Astrocyte of the hippocampus (primary cell): ENCODE data around the gene TMBIM4.
"Not testable (repeated sequence)": the region's sequence is repeated elsewhere in the genome, so short reads cannot be mapped to it uniquely, and the experiment has no call there.

Experiments
- DNase-seq: peaks from one replicate; pipeline ENCODE4 v3.0.0; 2011; ENCODE audit warnings: low read depth, low spot score

TMBIM4 gene

DNA sequence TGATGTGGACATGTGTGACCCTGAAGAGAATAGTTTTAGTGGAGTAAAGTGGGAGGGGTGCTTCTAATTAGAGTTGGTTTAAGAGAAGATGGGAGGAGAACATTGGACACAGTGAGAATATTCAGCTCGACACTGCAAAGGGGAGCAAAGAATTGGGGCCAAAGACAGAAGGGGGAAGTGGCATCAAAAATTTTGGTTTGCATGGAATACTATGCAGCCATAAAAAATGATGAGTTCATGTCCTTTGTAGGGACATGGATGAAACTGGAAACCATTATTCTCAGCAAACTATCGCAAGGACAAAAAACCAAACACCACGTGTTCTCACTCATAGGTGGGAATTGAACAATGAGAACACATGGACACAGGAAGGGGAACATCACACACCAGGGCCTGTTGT lies 15.0 kb upstream of the TMBIM4 start:
- not testable (repeated sequence) for DNase-seq

DNA sequence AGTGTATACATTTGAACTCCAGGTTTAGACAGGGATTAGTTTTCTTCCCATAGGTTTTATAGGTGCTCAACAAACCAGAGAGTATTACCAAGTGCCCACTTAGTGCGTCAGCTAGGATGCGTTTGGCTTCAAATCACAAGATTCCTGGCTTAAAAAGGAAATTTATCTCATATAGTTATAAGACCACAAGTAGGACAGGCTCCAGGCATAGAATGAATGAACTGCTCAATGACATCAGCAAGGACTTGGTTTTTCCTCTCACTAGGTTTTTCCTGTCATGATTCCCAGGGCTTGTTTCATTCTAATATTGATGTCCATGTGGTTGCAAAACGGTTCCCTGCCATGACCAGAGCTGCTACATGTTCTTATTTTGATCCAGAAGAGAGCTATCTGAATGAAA lies 13.2 kb upstream of the TMBIM4 start:
- DNase-seq, result no peak

DNA sequence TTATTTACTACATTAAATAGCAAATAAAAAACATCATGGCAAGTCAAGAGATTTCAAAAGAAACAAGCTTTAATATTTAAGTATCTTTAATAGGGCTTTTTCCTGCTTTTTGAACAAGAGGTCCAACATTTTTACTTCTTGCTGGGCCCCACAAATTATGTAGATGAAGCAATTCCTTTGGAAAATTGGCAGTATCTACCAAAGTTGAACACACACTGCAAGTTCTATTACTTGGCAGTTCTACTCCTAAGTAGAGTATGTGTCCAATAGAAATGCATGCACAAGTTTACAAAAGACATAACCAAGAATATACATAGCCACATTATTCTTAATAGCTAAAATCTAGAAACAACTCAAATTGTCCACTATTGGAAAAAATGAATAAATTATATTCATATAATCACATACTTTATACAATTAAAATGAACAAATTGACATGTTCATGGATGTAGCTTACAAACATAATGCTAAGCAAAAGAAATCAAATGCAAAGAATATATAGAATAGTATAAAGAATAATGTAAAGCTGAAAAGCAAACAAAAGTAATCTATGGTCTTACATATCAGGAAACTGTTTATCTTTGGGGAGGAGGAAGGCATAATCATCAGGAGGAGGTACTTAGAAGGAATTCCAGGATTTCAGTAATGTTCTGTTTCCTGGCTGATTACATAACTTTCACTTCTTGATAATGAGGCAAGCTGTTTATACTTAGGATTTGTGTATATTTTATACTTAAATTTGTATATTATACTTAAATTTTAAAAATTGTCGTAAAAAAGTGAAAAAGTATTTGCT lies 6.5 kb upstream of the TMBIM4 start:
- DNase-seq, result no peak

GRCh38 chr12:66174391-66175325 lies 4.9 kb upstream of the TMBIM4 start:
- DNase-seq, result not testable (repeated sequence)

GRCh38 chr12:66170606-66171005 lies 810 bp upstream of the TMBIM4 start:
- DNase-seq, result no peak

DNA sequence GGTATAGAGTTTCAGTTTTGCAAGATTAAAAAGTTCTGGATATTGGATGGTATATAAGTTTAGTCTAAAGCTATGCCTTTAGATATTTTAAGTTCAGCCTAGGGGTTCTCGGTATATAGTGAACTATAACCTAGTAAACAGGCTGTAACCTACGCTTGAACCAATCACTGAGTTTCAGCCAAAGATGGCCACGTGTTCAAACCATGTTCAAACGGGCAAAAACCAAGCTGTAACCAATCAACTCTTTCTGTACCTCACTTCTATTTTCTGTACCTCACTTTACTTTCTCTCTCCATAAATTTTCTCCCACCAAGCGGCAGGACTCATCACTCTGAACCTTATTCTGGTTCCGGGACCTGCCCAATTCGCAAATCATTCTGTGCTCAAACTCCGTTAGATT lies 1.4 kb downstream of the TMBIM4 start:
- no peak for DNase-seq

DNA sequence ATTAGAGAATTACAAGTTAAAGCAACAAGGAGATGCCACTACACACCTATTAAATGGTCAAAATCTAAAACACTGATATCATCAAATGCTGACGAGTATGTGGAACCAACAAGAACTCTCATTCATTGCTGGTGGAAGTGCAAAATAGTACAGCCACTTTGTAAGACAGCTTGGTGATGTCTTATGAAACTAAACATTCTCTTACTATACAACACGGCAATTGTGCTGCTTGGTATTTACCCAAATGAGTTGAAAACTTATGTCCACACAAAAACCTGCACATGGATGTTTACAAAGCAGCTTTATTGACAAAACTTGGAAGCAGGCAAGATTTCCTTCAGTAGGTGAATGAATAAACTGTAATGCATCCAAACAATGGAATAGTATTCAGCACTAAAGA lies 3.2 kb downstream of the TMBIM4 start:
- no peak for DNase-seq

- no peak for DNase-seq
Observed at GRCh38 chr12:66165141-66165540, 4.7 kb downstream of the TMBIM4 start.

- DNase-seq, result no peak
Observed at GRCh38 chr12:66164349-66164821, 5.4 kb downstream of the TMBIM4 start.

DNA sequence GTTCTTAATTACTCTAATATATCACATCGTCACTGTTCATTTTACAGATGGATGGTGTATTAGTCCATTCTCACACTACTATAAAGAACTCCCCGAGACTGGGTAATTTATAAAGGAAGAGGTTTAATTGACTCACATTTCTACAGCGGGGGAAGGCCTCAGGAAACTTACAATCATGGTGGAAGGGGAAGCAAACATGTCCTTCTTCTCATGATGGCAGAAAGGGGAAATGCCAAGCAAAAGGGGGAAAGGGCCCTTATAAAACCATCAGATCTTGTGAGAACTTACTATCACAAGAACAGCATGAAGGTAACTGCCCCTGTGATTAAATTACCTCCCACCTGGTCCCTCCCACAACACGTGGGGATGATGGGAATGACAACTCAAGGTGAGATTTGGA lies 6.5 kb downstream of the TMBIM4 start:
- no peak for DNase-seq

DNA sequence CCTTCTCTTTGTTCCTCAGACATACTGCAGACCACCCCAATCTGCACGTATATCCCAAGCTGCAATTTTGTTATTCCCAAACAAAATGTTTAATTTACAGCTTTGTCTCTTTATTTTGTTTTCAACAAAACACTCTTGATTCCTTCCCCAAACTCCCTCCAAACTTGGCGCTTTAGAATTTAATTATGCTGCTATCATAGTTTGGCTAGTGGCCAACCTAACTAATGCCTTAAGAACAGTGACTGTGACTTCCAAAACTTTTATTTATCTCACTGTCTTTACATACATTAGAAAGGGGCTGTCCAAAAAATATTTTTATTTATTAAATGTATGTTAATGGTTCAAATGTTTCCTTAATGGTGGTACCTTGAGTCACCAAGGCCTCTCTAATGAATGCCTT lies 7.1 kb downstream of the TMBIM4 start:
- no peak for DNase-seq

DNA sequence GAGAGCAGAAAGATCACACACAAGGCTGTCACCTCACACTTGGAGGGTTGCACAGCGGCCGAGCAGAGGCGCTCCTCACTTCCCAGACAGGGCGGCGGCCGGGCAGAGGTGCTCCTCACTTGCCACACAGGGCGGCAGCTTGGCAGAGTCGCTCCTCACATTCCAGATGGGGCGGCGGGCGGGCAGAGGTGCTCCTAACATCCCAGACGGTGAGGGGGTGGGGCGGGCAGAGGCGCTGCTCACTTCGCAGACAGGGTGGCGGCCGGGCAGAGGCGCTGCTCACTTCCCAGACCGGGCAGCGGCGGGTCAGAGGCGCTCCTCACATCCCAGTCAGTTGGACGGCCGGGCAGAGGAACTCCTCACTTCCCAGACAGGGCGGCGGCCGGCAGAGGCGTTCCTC lies 9.1 kb downstream of the TMBIM4 start:
- DNase-seq, result no peak

- no peak for DNase-seq
Observed at GRCh38 chr12:66159123-66159522, 10.7 kb downstream of the TMBIM4 start.

GRCh38 chr12:66156654-66157053 lies 13.1 kb downstream of the TMBIM4 start:
- DNase-seq, result no peak

DNA sequence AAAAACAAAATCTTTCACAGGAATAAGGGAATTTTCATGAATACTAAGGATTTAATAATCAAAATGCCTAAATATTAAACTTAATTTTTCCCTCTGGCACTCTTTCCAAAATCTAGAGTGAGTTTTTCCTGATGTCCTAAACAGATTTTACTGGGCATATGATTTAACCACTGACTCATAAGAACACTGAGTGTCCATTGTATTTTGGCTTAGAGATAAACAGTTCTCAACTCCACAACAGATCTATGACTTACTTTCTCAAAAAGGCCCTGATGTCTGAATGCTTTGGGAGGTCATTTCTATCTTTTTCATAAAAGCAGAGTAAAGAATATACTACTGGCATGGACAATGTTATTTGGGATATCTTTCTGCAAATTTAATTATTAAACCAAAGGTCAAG lies 15.0 kb downstream of the TMBIM4 start:
- DNase-seq, result no peak

DNA sequence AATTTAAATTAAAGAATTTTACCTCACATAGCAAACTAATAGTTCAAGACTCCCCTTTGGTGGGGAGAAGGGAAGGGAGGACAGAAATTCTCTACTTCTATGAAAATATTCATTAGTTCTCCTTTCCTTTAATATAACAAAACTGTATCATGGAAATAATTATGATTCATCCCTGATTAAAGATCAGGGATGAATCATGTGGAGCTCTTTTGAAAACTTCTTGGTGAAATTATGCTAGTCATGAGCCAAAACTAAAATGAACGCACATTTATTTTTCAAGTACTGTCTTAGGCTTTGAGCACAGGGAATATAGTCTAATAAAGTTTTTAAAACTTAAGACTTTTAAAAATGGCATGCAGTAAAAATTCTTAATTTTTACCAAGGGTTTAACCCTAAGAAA lies 17.1 kb downstream of the TMBIM4 start:
- no peak for DNase-seq

DNA sequence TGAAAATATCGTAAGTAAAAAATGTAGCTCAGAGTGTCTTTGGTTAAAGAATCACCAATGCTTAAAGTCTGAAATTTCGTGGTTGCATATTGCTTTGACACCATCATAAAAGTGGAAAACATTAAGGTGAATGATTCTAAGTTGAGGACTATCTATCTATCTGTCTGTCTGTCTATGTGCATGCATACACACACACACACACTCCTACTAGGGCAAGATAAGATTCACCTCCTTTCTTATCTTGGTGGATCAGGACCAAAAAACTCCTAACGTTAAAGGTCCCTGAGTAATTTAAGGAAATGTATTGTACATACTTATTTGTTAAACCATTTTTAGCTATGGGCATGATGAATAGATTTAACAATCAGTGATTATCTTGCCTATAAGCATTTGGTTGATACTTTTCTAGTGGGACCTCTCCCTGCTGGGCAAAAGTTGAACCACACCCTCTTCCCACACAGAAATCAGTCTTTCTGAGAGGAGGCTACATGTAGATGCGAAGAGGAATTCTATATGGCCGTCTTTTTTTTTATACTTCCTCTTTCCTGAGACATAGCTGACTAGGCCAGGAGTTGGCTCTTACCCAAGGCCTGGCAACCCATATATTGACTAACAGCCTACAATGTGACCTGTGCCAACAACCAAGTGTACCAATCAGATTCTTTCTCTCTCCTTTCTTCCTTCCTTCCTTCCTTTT lies 19.9 kb downstream of the TMBIM4 start:
- DNase-seq, result no peak

DNA sequence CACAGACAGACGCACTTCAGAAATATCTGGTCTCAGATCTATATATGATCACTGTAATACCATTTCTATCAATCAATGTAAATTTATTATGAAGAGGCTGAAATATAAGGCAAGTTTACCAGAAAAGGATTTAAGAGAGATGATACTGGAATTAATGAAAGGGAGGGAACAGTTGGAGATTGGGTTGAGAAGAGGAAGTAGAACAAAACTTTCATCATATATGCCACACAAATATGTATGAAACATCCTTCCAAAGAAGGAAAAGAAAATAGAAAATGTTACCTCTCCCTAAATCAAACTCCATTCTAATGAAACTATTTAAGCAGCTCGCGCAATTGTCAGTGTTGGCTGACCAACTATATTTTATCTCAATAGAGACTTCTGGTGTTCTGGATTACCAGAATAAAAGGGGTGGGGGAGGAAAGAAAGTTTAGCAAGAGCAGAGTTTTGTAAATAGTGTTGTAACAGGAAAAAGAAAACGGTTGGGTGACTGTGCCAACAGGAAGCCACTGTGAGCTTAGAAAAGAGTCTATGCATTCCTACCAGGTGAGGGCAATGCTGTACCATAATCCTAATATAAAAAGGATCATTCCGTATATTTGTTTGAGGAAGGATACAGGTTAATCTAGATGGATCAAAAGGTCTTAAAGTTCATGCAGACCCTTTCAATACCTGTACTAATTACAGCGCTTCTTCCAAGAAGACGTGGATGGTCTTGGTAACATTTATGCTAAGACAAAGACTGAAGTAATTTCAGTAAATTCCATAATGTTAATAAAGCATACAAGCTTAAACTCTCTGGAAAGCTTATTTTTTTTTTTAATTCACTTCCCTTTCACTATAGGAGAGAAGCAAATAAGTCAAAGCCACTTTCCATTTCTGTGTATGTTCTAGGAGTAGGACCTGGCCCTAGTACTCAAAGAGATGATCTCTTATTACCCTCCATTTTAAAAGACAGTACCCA lies 24.7 kb downstream of the TMBIM4 start:
- peak; percentile 70 for DNase-seq

GRCh38 chr12:66143868-66144267 lies 25.9 kb downstream of the TMBIM4 start:
- DNase-seq, result no peak

DNA sequence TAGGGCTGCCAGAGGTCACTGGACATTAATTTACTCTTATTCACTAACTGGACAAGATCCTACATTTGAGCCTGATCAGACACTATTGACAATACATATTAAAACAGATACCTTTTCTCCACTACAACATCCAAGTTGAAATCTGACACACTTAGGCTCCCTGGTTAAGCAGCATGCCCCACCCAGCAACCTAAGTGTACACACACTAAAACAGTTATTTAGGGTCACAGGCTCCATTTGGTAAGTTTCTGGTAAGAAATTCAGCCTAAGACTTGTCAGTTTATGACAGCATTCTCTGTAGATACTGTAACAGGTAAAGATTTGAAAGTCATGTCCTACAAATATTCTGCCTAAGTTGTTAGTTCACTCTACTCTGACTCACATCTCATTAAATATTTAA lies 27.0 kb downstream of the TMBIM4 start:
- no peak for DNase-seq

DNA sequence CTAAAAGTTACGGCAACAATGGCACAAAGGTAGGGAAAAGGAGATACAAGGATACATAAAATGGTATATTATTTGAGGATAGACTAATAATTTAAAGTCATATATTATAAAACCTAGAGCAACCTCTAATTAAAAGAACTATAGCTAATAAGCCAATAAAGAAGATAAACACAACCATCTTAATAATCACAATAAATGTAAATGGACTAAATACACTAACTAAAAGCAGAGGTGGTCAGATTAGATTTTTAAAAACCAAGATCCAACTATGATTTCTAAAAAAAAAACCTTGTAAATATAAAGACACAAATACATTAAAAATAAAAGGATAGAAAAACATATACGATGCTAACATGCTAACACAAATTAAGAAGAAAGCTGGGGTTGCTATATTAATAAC lies 28.5 kb downstream of the TMBIM4 start:
- DNase-seq, result no peak
